Neuronal stem cell (in vitro differentiated cells): ENCODE measurements around the gene PRICKLE2.

Experiments
- DNase-seq: peaks from one replicate; pipeline ENCODE4 v3.0.0-alpha.2; 2013; ENCODE audit warnings: low spot score
- H2AFZ ChIP-seq: one replicate; pipeline ENCODE4 v1.6.1; 2013; ENCODE audit warnings: mild to moderate bottlenecking, low read length, inconsistent platforms
- H2AK5ac ChIP-seq: 2 replicates; pipeline ENCODE4 v1.6.1; 2013; ENCODE audit warnings: low read depth, mild to moderate bottlenecking, inconsistent platforms, low read length, moderate library complexity, mixed read lengths
- H2BK120ac ChIP-seq: 2 replicates; pipeline ENCODE4 v1.6.1; 2013; ENCODE audit warnings: low read depth, mild to moderate bottlenecking, inconsistent platforms, low read length, moderate library complexity, mixed read lengths
- H2BK12ac ChIP-seq: one replicate; pipeline ENCODE4 v1.6.1; 2013; ENCODE audit warnings: low read length, inconsistent platforms
- H2BK15ac ChIP-seq: 2 replicates; pipeline ENCODE4 v1.6.1; 2013; ENCODE audit warnings: mild to moderate bottlenecking, low read length, inconsistent platforms, mixed read lengths
- H2BK5ac ChIP-seq: one replicate; pipeline ENCODE4 v1.6.1; 2013; ENCODE audit warnings: inconsistent platforms, mild to moderate bottlenecking, low read length, moderate library complexity
- H3K14ac ChIP-seq: one replicate; pipeline ENCODE4 v1.6.1; 2013; ENCODE audit warnings: low read length, inconsistent platforms
- H3K18ac ChIP-seq: 2 replicates; pipeline ENCODE4 v1.6.1; 2013; ENCODE audit warnings: low read length, inconsistent platforms
- H3K23ac ChIP-seq: 2 replicates; pipeline ENCODE4 v1.6.1; 2013; ENCODE audit warnings: low read depth, mild to moderate bottlenecking, mixed read lengths, low read length, inconsistent platforms; ENCODE audit not compliant: poor library complexity
- H3K27ac ChIP-seq: replicated peaks from 3 replicates; pipeline ENCODE4 v1.5.1; 2013; ENCODE audit warnings: low read length, inconsistent platforms
- H3K27me3 ChIP-seq, 3 experiments: 2 replicates each; pipeline ENCODE4 v1.6.1; 2013; ENCODE audit warnings: low read length in 3 of 3, mild to moderate bottlenecking in 2 of 3, inconsistent platforms in 1 of 3, low read depth in 1 of 3, mixed read lengths in 1 of 3, moderate library complexity in 1 of 3; ENCODE audit not compliant: control insufficient read depth in 3 of 3, insufficient read depth in 3 of 3
- H3K36me3 ChIP-seq, 2 donors: replicated peaks in 1 of 2; 2 replicates each; pipeline ENCODE4 v1.6.1; 2013; ENCODE audit warnings: low read length in 2 of 2; ENCODE audit not compliant: control insufficient read depth in 2 of 2, insufficient read depth in 2 of 2
- H3K4ac ChIP-seq: 2 replicates; pipeline ENCODE4 v1.6.1; 2013; ENCODE audit warnings: inconsistent platforms, mild to moderate bottlenecking, low read length, moderate library complexity
- H3K4me1 ChIP-seq, 2 donors: 1 replicate in 1 of 2; 2 replicates in 1 of 2; pipeline ENCODE4 v1.6.1; 2013; ENCODE audit warnings: low read length in 2 of 2, low read depth in 1 of 2; ENCODE audit not compliant: control insufficient read depth in 2 of 2, insufficient read depth in 1 of 2
- H3K4me2 ChIP-seq: one replicate; pipeline ENCODE4 v1.6.1; 2013; ENCODE audit warnings: mild to moderate bottlenecking, low read length, inconsistent platforms; ENCODE audit not compliant: insufficient read depth, poor library complexity, severe bottlenecking
- H3K4me3 ChIP-seq, 2 donors: 2 replicates each; pipeline ENCODE4 v1.5.1; 2013; ENCODE audit warnings: low read length in 2 of 2, mild to moderate bottlenecking in 2 of 2, inconsistent platforms in 1 of 2, moderate library complexity in 1 of 2
- H3K79me1 ChIP-seq: one replicate; pipeline ENCODE4 v1.6.1; 2013; ENCODE audit warnings: low read depth, mild to moderate bottlenecking, inconsistent platforms, low read length, moderate library complexity
- H3K9ac ChIP-seq: one replicate; pipeline ENCODE4 v1.6.1; 2013; ENCODE audit warnings: mild to moderate bottlenecking, low read depth, low read length, inconsistent platforms; ENCODE audit not compliant: poor library complexity
- H3K9me3 ChIP-seq, 2 donors: replicated peaks in 1 of 2; 2 replicates each; pipeline versions ENCODE3 to v1.6.1; 2013; ENCODE audit warnings: low read length in 2 of 2, mild to moderate bottlenecking in 2 of 2, inconsistent platforms in 1 of 2, low read depth in 1 of 2, mixed read lengths in 1 of 2, moderate library complexity in 1 of 2; ENCODE audit not compliant: control insufficient read depth in 2 of 2, insufficient read depth in 1 of 2
- H4K8ac ChIP-seq: one replicate; pipeline ENCODE4 v1.6.1; 2013; ENCODE audit warnings: low read depth, mild to moderate bottlenecking, inconsistent platforms, low read length, moderate library complexity
- H4K91ac ChIP-seq: one replicate; pipeline ENCODE4 v1.6.1; 2013; ENCODE audit warnings: low read length, low read depth, mild to moderate bottlenecking, inconsistent platforms; ENCODE audit not compliant: poor library complexity
- WGBS, 2 donors: extraction: QIAGEN DNeasy Blood & Tissue Kit; methylation state at CpG; one replicate each; pipeline ENCODE4 v1.1.7; 2013; ENCODE audit warnings: missing lambda C conversion rate in 2 of 2, mixed read lengths in 1 of 2; ENCODE audit not compliant: insufficient read length in 2 of 2, insufficient replicate concordance in 1 of 2; ENCODE audit errors: extremely low coverage in 2 of 2; 5-methylcytosine and 5-hydroxymethylcytosine counted together

Gene PRICKLE2

DNA sequence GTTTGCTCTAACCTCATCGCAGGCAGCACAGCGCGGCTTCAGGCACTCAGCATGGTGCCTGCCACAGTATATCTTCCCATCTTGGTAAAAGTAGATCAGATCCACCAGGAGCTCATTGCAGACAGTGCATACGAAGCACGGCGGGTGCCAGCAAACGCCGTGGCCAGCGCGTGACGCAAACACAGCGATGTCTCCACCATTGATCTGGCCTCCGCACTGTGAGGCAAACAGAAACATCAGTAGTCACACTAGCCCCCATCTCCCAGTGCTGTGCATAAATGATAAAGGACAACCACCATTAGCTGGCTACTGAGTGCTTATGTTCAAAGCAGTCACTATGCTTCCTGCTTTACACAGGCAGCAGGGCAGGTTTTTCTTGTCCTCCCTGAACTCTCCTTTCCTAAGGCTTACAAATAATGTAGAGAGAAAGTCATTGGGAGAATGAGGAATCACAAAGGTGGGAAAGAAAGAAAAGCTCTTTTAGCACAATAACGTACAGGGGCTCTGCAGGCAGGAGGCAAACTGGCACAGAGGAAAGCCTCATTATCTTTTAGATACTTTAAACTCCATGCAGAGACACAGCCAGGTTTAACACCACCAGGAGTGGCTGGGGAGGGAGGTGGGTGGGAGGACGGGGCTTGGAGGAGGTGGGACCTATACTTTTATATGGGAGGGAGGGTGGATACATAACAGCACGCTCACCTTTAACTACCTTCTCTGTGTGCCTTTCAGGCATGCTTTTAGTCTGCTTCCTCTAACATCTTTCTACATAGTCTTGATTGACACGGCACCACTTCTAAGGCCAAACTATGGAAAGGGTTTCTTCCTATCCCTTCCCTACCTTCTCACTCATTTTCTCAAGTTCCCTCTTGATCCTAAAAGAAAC, 67.9 kb downstream of the PRICKLE2 start:
- H3K9ac ChIP-seq: no peak overlapping the region
- H3K4me3 ChIP-seq: no peak overlapping the region
- H3K36me3 ChIP-seq: peaks cover 0 to 2% of the 10 kb centered on the region in 2 donors
- no peak overlapping the region for H2AFZ ChIP-seq
- H4K8ac ChIP-seq: no peak overlapping the region
- peak overlapping the region; percentile 22 for H3K18ac ChIP-seq
- no peak overlapping the region for H3K4ac ChIP-seq
- no peak overlapping the region for H4K91ac ChIP-seq
- no peak overlapping the region for H3K14ac ChIP-seq
- H2BK12ac ChIP-seq: no peak overlapping the region
- peaks cover 2 to 3% of the 10 kb centered on the region in 2 donors for H3K9me3 ChIP-seq
- H2AK5ac ChIP-seq: no peak overlapping the region
- H2BK5ac ChIP-seq: no peak overlapping the region
- H3K79me1 ChIP-seq: no peaks in the 10 kb centered on the region
- H2BK120ac ChIP-seq: no peak overlapping the region
- H3K4me2 ChIP-seq: no peak overlapping the region
- no peak for DNase-seq
- WGBS, 2 donors: no CpG with 5 or more reads among the region's 17 CpGs
- no peak overlapping the region for H2BK15ac ChIP-seq
- H3K23ac ChIP-seq: no peak overlapping the region
- H3K4me1 ChIP-seq: peaks cover 7 to 10% of the 10 kb centered on the region in 2 donors
- no peak overlapping the region for H3K27ac ChIP-seq
- no peaks in the 10 kb centered on the region for H3K27me3 ChIP-seq

- Histone ChIP-seq H3K9me3 (peaks cover 2 to 6% of the 10 kb centered on the region in 2 donors), H3K36me3 (peaks cover 0 to 2% of the 10 kb centered on the region in 2 donors), H2AK5ac (no peak overlapping the region), H3K23ac (no peak overlapping the region), H3K18ac (no peak overlapping the region), H3K9ac (no peak overlapping the region), H2BK12ac (no peak overlapping the region), H4K91ac (no peak overlapping the region), H3K79me1 (no peaks in the 10 kb centered on the region), H3K4me1 (peaks cover 11 to 14% of the 10 kb centered on the region in 2 donors), H2BK15ac (no peak overlapping the region), H2AFZ (no peak overlapping the region), H4K8ac (no peak overlapping the region), H3K27me3 (no peaks in the 10 kb centered on the region), H3K4me2 (no peak overlapping the region), H3K4ac (no peak overlapping the region), H2BK120ac (no peak overlapping the region), H3K27ac (no peak overlapping the region), H2BK5ac (no peak overlapping the region), H3K4me3 (no peak overlapping the region), H3K14ac (no peak overlapping the region)
- no peak for DNase-seq
- no CpG with 5 or more reads among the region's 3 CpGs for WGBS, 2 donors
Measured at GRCh38 chr3:64155328-64155727, 69.9 kb downstream of the PRICKLE2 start.

DNA sequence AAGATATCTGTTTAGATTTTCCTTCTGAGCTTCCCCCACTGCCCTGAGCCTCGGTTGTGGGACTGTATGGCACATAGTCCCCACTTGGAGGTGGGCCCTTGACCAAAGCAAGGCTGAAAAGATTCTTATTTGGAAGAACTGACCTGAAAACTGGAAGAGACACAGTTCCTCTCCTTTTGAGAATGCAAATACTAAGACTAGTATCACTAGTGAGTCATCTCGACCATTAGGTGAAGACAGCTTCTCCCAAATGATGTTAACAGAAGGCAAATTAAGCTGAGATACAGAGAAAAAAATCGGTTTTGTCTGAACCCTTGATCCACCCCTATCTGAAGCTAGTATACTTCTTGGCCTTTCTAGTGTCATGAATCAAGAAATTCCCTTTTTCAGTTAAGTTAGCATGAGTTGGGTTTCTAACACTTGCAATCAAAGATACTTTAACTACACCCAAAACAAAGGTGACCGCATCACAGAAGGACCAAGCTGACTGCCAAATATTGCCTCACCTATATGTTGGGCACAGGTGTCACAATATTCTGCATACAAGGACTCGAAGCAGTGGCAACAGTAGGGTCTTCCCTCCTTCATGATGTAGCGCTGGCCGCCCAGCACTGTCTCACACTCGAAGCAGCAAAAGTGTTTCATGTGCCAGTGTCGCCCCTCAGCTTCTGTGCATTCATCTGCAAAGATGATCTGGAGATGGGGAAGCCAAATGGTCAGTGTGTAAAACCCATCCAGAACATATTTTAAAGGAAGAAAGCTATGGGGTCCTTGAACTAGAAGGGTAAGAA, 72.4 kb downstream of the PRICKLE2 start:
- H3K36me3 ChIP-seq: peaks cover 0 to 2% of the 10 kb centered on the region in 2 donors

DNA sequence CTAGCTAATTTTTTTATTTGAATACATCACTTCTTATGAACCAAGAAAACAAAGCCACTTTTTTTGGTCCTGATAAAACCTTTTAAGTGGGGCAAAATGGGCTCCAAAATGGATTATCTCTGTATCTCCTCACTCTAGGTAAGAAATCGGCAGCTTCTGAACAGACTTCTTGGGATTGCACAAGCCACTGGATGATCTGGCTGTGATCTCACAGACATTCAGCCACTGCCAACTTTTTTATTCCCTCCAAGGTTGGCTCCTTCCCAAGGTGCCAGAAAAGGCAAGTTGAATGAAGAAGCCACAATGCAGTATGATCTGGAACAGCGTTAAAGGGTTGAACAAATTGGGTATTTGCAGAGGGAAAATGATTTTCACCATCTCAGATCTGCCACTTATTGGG, 73.2 kb downstream of the PRICKLE2 start:
- H3K4me3 ChIP-seq: no peak overlapping the region
- H3K14ac ChIP-seq: no peak overlapping the region
- H3K27me3 ChIP-seq: no peaks in the 10 kb centered on the region
- no peaks in the 10 kb centered on the region for H3K79me1 ChIP-seq
- H4K8ac ChIP-seq: no peak overlapping the region
- no peak overlapping the region for H2AK5ac ChIP-seq
- H2AFZ ChIP-seq: no peak overlapping the region
- H3K18ac ChIP-seq: no peak overlapping the region
- H2BK15ac ChIP-seq: no peak overlapping the region
- no peak overlapping the region for H3K23ac ChIP-seq
- no peak overlapping the region for H2BK120ac ChIP-seq
- H3K27ac ChIP-seq: no peak overlapping the region
- H3K9me3 ChIP-seq: peaks cover 2 to 6% of the 10 kb centered on the region in 2 donors
- no peak overlapping the region for H2BK12ac ChIP-seq
- H3K4ac ChIP-seq: no peak overlapping the region
- H3K4me2 ChIP-seq: no peak overlapping the region
- H4K91ac ChIP-seq: no peak overlapping the region
- DNase-seq: no peak
- H3K4me1 ChIP-seq: peaks cover 13 to 19% of the 10 kb centered on the region in 2 donors
- no CpG with 5 or more reads among the region's 2 CpGs for WGBS, 2 donors
- H3K9ac ChIP-seq: no peak overlapping the region
- H2BK5ac ChIP-seq: no peak overlapping the region
- H3K36me3 ChIP-seq: peaks cover 0 to 2% of the 10 kb centered on the region in 2 donors

More for the DNA sequence above, 72.4 kb downstream of the PRICKLE2 start:
- Histone ChIP-seq H3K4me2 (no peak overlapping the region), H3K14ac (no peak overlapping the region), H2BK15ac (no peak overlapping the region), H3K4me3 (no peak overlapping the region), H2BK5ac (no peak overlapping the region), H2AK5ac (no peak overlapping the region), H3K23ac (no peak overlapping the region), H3K27ac (no peak overlapping the region), H3K4ac (no peak overlapping the region), H2BK12ac (no peak overlapping the region), H4K91ac (no peak overlapping the region), H3K79me1 (no peaks in the 10 kb centered on the region), H3K27me3 (no peaks in the 10 kb centered on the region), H2AFZ (no peak overlapping the region), H3K9ac (no peak overlapping the region), H3K18ac (no peak overlapping the region), H3K4me1 (peaks cover 13 to 25% of the 10 kb centered on the region in 2 donors), H3K9me3 (peaks cover 2 to 6% of the 10 kb centered on the region in 2 donors), H4K8ac (no peak overlapping the region), H2BK120ac (no peak overlapping the region)
- WGBS, 2 donors: no CpG with 5 or more reads among the region's 9 CpGs
- DNase-seq: no peak
